Superior temporal gyrus (tissue), 1 donor: ENCODE measurements around the gene PKN2.
"Not testable (repeated sequence)": the region's sequence is repeated elsewhere in the genome, so short reads cannot be mapped to it uniquely, and the experiment has no call there.

ENCODE experiments used
- DNase-seq: peaks from one replicate; pipeline ENCODE4 v3.0.0-alpha.2; 2016; ENCODE audit errors: extremely low spot score

The PKN2 gene

GRCh38 chr1:88877911-88878310 is 193.8 kb downstream of the PKN2 start:
- no peak for DNase-seq

GRCh38 chr1:88878731-88879130 is 194.7 kb downstream of the PKN2 start:
- no peak for DNase-seq

- not testable (repeated sequence) for DNase-seq
These were observed 196.6 kb downstream of the PKN2 start for GRCh38 chr1:88880717-88881116.

- no peak for DNase-seq
These were observed 199.1 kb downstream of the PKN2 start for GRCh38 chr1:88883156-88883555.
